Smooth muscle cell (in vitro differentiated cells): ENCODE results near the gene HMCN1. TPM values are rescaled to one million over a fixed set of nuclear protein-coding genes. Genes with fewer than 3 reads are reported as not detected.

ENCODE experiments used
- DNase-seq: peaks from one replicate; lab custom pipeline; 2025; ENCODE audit not compliant: unreplicated experiment; lab: John Stamatoyannopoulos, UW
- H2AFZ ChIP-seq: fragments of 200-600 bp; sonication (generic); 2 replicates; pipeline ENCODE4 v1.6.0; 2016; ENCODE audit warnings: antibody characterized with exemption, low read depth, mild to moderate bottlenecking
- H3F3A ChIP-seq: fragments of 200-600 bp; sonication (generic); 2 replicates; pipeline ENCODE4 v1.6.0; 2017; ENCODE audit warnings: antibody characterized with exemption, low read depth
- H3K27ac ChIP-seq: fragments of 200-600 bp; sonication (generic); 2 replicates; pipeline ENCODE4 v1.5.1; 2016; ENCODE audit warnings: low read depth, mild to moderate bottlenecking
- H3K27me3 ChIP-seq: fragments of 200-600 bp; sonication (generic); 2 replicates; pipeline ENCODE4 v1.6.1; 2016; ENCODE audit warnings: low read depth, mild to moderate bottlenecking
- H3K36me3 ChIP-seq: fragments of 200-600 bp; sonication (generic); 2 replicates; pipeline ENCODE4 v1.5.1; 2016; ENCODE audit warnings: low read depth
- H3K4me1 ChIP-seq: fragments of 200-600 bp; sonication (generic); 2 replicates; pipeline ENCODE4 v1.5.1; 2016; ENCODE audit warnings: low read depth
- H3K4me2 ChIP-seq: fragments of 200-600 bp; sonication (generic); 2 replicates; pipeline ENCODE4 v1.6.0; 2016; ENCODE audit warnings: mild to moderate bottlenecking
- H3K4me3 ChIP-seq: fragments of 200-600 bp; sonication (generic); 2 replicates; pipeline ENCODE4 v1.5.1; 2016; ENCODE audit warnings: mild to moderate bottlenecking
- H3K79me2 ChIP-seq: fragments of 200-600 bp; sonication (generic); 2 replicates; pipeline ENCODE4 v1.6.0; 2016; ENCODE audit warnings: low read depth, mild to moderate bottlenecking
- H3K9ac ChIP-seq: fragments of 200-600 bp; sonication (generic); 2 replicates; pipeline ENCODE4 v1.6.0; 2016; ENCODE audit warnings: low read depth
- H3K9me3 ChIP-seq: fragments of 200-600 bp; sonication (generic); replicated peaks from 2 replicates; pipeline ENCODE4 v1.5.1; 2016; ENCODE audit warnings: low read depth
- H4K20me1 ChIP-seq: fragments of 200-600 bp; sonication (generic); 2 replicates; pipeline ENCODE4 v1.6.0; 2016; ENCODE audit warnings: low read depth
- WGBS: methylation state at CpG from one replicate; pipeline ENCODE4 v1.1.7; 2016; ENCODE audit warnings: low lambda C conversion rate; 5-methylcytosine and 5-hydroxymethylcytosine counted together
- polyA plus RNA-seq: library from polyadenylated mRNA; unstranded; fragments of >200 nt; fragmentation: Nextera tagmentation; extraction: Ambion mirVana; gene quantifications from 2 replicates; pipeline ENCODE4 v1.2.1, GENCODE V29; 2016
- total RNA-seq: library from RNA; depleted of rRNA; stranded (reverse); fragments of >200 nt; gene quantifications from 2 replicates; pipeline ENCODE4 v1.2.3, GENCODE V29; 2014
- TF ChIP-seq, protein P1 (sequence below): fragments of 200-600 bp; sonication (generic); IDR thresholded peaks from 2 replicates; pipeline ENCODE4 v1.5.1; 2017; ENCODE audit warnings: borderline replicate concordance, mild to moderate bottlenecking, antibody characterized with exemption; ENCODE audit not compliant: insufficient read depth, poor library complexity, severe bottlenecking

The HMCN1 gene
- total and polyA plus RNA-seq, 2 experiments from 2014 or later, result 18.9 to 118 TPM

DNA sequence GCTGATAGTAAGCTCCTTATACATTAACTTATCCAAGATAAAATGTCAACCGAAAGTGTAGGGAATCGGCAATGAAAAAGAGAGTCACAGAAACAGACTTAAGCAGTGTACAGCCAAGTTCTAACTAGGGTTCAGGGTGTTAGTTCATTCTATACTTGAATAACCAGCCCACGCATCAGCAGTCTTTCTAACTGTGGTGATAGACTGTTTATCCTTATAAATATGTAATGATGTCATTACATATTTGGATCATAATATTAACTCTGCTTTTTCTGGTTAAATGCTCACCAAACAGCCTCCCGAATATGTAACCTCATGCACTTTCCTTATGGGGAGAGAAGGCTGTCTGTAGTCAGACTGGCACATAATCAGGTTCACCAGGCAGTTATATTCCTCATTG lies 11.0 kb downstream of the HMCN1 start:
- Histone ChIP-seq H3K27ac (no peak overlapping the region), H2AFZ (no peak overlapping the region), H3K4me2 (no peak overlapping the region), H3K4me3 (no peak overlapping the region), H3F3A (no peaks in the 10 kb centered on the region), H3K79me2 (peaks cover 26% of the 10 kb centered on the region), H3K27me3 (no peaks in the 10 kb centered on the region), H4K20me1 (peaks cover 6% of the 10 kb centered on the region), H3K9ac (no peak overlapping the region), H3K36me3 (no peaks in the 10 kb centered on the region), H3K4me1 (no peaks in the 10 kb centered on the region), H3K9me3 (no peaks in the 10 kb centered on the region)
- 97% methylated on average over 4 of the region's 4 CpGs for WGBS
- DNase-seq, result no peak
- TF ChIP-seq, protein P1, sequence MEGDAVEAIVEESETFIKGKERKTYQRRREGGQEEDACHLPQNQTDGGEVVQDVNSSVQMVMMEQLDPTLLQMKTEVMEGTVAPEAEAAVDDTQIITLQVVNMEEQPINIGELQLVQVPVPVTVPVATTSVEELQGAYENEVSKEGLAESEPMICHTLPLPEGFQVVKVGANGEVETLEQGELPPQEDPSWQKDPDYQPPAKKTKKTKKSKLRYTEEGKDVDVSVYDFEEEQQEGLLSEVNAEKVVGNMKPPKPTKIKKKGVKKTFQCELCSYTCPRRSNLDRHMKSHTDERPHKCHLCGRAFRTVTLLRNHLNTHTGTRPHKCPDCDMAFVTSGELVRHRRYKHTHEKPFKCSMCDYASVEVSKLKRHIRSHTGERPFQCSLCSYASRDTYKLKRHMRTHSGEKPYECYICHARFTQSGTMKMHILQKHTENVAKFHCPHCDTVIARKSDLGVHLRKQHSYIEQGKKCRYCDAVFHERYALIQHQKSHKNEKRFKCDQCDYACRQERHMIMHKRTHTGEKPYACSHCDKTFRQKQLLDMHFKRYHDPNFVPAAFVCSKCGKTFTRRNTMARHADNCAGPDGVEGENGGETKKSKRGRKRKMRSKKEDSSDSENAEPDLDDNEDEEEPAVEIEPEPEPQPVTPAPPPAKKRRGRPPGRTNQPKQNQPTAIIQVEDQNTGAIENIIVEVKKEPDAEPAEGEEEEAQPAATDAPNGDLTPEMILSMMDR, result no peak

DNA sequence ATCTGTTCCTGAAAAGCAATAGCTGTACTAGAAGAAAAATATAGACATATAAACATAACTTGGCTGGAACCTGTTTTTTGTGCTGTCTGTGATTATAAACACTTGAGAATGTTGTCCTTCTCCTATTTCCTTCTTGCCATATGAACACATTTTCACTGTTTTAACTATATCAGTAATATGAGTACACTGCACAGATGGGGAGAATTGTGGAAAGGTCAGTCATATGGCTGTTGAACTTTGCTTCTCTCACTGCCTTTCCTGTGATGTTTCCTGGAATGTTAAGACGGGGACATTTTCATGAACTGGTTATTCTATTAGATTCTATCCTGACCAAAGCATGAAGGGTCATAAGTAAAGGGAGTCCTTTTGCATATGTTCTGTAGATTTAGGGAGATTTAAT lies 24.9 kb downstream of the HMCN1 start:
- H3K4me3 ChIP-seq, result no peak overlapping the region
- no peak overlapping the region for H2AFZ ChIP-seq
- no peak overlapping the region for H3K9ac ChIP-seq
- WGBS, result 95% methylated on average over 1 of the region's 1 CpG
- peaks cover 27% of the 10 kb centered on the region for H3K79me2 ChIP-seq
- no peaks in the 10 kb centered on the region for H3K9me3 ChIP-seq
- no peaks in the 10 kb centered on the region for H3K27me3 ChIP-seq
- TF ChIP-seq, protein P1, result no peak
- H3K27ac ChIP-seq, result no peak overlapping the region
- H3K4me2 ChIP-seq, result no peak overlapping the region
- no peaks in the 10 kb centered on the region for H3K4me1 ChIP-seq
- no peaks in the 10 kb centered on the region for H3K36me3 ChIP-seq
- no peak for DNase-seq
- H4K20me1 ChIP-seq, result no peaks in the 10 kb centered on the region
- H3F3A ChIP-seq, result no peaks in the 10 kb centered on the region

DNA sequence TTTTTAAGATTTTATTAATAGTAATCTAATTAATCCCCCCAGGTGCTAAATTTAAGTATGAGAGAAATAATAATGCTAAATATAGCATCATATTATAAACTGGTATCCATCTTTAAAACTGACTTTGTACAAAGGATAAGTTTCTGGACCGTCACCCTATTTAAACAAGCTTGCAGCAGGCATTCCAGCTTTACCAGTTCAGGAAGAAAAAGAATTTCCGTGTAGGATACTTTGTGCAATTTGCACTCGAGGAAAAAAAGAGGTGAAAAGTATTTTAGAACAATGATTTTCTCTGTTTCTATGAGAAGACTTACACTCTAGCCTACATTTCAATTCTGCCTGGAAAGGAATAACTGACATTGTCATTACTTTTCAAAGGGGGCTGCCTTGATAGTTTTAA lies 27.6 kb downstream of the HMCN1 start:
- H3F3A ChIP-seq, result no peaks in the 10 kb centered on the region
- TF ChIP-seq, protein P1, result no peak
- H3K36me3 ChIP-seq, result no peaks in the 10 kb centered on the region
- WGBS, result 69% methylated on average over 3 of the region's 3 CpGs
- no peak overlapping the region for H3K9ac ChIP-seq
- no peak for DNase-seq
- H3K4me2 ChIP-seq, result no peak overlapping the region
- H3K79me2 ChIP-seq, result peaks cover 18% of the 10 kb centered on the region
- no peak overlapping the region for H3K4me3 ChIP-seq
- no peaks in the 10 kb centered on the region for H4K20me1 ChIP-seq
- no peak overlapping the region for H2AFZ ChIP-seq
- no peak overlapping the region for H3K27ac ChIP-seq
- no peaks in the 10 kb centered on the region for H3K9me3 ChIP-seq
- H3K4me1 ChIP-seq, result no peaks in the 10 kb centered on the region
- no peaks in the 10 kb centered on the region for H3K27me3 ChIP-seq

DNA sequence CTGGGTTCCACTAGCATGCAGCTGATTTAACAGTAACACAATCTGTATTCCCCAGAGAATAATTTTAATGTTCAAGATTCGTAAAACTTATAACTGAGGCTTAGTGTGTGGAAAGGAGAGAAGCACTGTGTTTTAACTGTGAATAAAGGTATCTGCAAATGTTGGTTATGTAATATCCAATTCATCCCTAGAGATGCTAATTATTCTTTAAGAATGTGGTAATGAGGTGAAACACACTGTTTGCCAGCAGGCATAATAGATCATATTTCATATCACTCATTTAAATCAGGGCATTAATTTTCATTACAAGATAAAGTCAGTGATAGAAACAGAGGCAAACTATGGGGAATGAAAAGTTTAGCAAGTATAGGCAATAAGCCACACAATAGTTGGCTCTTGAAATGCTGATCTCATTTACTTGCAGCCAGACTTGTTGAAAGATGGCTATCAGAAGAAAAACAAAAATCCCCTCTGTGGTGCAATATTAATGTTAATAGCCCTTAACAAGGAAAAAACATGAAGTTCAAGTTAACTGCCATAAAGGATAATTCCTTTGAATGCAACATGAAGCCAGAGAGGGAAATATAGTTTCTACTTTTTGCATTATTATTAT lies 33.4 kb downstream of the HMCN1 start:
- no peaks in the 10 kb centered on the region for H3K27me3 ChIP-seq
- H3K27ac ChIP-seq, result no peak overlapping the region
- H3K4me1 ChIP-seq, result no peaks in the 10 kb centered on the region
- no peak overlapping the region for H3K4me2 ChIP-seq
- H3K4me3 ChIP-seq, result no peak overlapping the region
- 89% methylated on average over 1 of the region's 1 CpG for WGBS
- no peak overlapping the region for H3K9ac ChIP-seq
- H3F3A ChIP-seq, result peaks cover 7% of the 10 kb centered on the region
- no peaks in the 10 kb centered on the region for H3K36me3 ChIP-seq
- H3K79me2 ChIP-seq, result no peaks in the 10 kb centered on the region
- DNase-seq, result no peak
- H4K20me1 ChIP-seq, result no peaks in the 10 kb centered on the region
- H3K9me3 ChIP-seq, result no peaks in the 10 kb centered on the region
- H2AFZ ChIP-seq, result no peak overlapping the region
- TF ChIP-seq, protein P1, result no peak
